NCI-H1092 (cell line): Measurements from ENCODE around the gene FOXP4.

Source experiments
- DNase-seq: peaks from one replicate; lab custom pipeline; 2025; lab: John Stamatoyannopoulos, UW

FOXP4 gene

GRCh38 chr6:41545703-41546474 is at the start of gene FOXP4:
FOXP4 (plus strand) TSS chr6:41546381; CDS start chr6:41565761, 19,380 bp downstream.
- peak; percentile 87 for DNase-seq

- DNase-seq = no peak
These were observed 48.6 kb upstream of the FOXP4 start for GRCh38 chr6:41497573-41497972.

GRCh38 chr6:41497994-41498393 is 48.2 kb upstream of the FOXP4 start:
- no peak for DNase-seq

GRCh38 chr6:41498968-41499599 is 47.1 kb upstream of the FOXP4 start:
- DNase-seq = no peak

GRCh38 chr6:41500561-41500960 is 45.6 kb upstream of the FOXP4 start:
- DNase-seq = no peak

GRCh38 chr6:41502566-41502916 is 43.6 kb upstream of the FOXP4 start:
- DNase-seq = no peak

- no peak for DNase-seq
These were observed 43.1 kb upstream of the FOXP4 start for GRCh38 chr6:41502917-41503671.

- DNase-seq = no peak
These were observed 42.2 kb upstream of the FOXP4 start for GRCh38 chr6:41503827-41504465.

GRCh38 chr6:41504466-41505121 is 41.6 kb upstream of the FOXP4 start:
- no peak for DNase-seq

- no peak for DNase-seq
These were observed 40.8 kb upstream of the FOXP4 start for GRCh38 chr6:41505122-41506049.

- DNase-seq = no peak
These were observed 37.7 kb upstream of the FOXP4 start for GRCh38 chr6:41508479-41508878.

GRCh38 chr6:41509580-41509979 is 36.6 kb upstream of the FOXP4 start:
- no peak for DNase-seq

- no peak for DNase-seq
These were observed 34.6 kb upstream of the FOXP4 start for GRCh38 chr6:41511443-41512060.

- no peak for DNase-seq
These were observed 34.0 kb upstream of the FOXP4 start for GRCh38 chr6:41512146-41512701.

- DNase-seq = no peak
These were observed 30.2 kb upstream of the FOXP4 start for GRCh38 chr6:41515995-41516394.

GRCh38 chr6:41518118-41518517 is 28.1 kb upstream of the FOXP4 start:
- no peak for DNase-seq

- no peak for DNase-seq
These were observed 26.9 kb upstream of the FOXP4 start for GRCh38 chr6:41519305-41519744.

- no peak for DNase-seq
These were observed 26.2 kb upstream of the FOXP4 start for GRCh38 chr6:41519745-41520699.
